ENCODE results near the gene ZNG1B. TPM values are rescaled to one million over a fixed set of nuclear protein-coding genes. Genes with fewer than 3 reads are reported as not detected.
"Not testable (repeated sequence)": the region's sequence is repeated elsewhere in the genome, so short reads cannot be mapped to it uniquely, and the experiment has no call there.

The ZNG1B gene
- total and polyA plus RNA-seq, 2 of the 13 experiments (the other 11 are each of a cell fraction or from before 2014, with no cell fraction given), result 33.8 to 72.2 TPM

DNA sequence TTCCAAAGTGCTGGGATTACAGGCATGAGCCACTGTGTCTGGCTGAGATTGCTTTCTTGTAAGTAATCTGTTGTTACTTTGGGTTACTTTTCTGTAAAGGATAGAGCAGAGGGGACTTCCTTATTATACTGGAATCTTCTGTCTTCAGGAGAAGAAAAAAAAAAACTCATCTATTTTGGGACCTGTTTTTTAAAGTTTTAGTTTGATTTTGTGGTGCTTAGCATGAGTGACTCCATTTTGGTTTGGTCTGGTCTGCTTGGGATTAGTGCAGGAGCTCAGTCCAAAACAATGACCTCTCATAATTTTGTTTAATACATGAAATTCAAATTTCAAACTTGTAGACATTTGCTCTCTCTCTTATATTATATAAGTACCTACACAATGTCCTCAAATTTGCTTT is 4.0 kb upstream of the ZNG1B start:
- intact Hi-C loops (cut with micrococcal nuclease; ENCODE audit: unreplicated experiment); H4K20me1 ChIP-seq (ENCODE audit: insufficient read depth, low read length); BruUV-seq (replicated peaks); ATAC-seq; H3K79me2 ChIP-seq (ENCODE audit: insufficient read depth, low read length); H3K27me3 ChIP-seq (ENCODE audit: control insufficient read depth in 1 of 2, insufficient read depth in 2 of 2, low read length in 2 of 2); POLR2A ChIA-PET; H3K27ac ChIP-seq (ENCODE audit: extremely low read length, insufficient read depth, low read length); H3K36me3 ChIP-seq (replicated peaks in 1 of 2; ENCODE audit: control insufficient read depth in 1 of 2, insufficient read depth in 2 of 2, low read length in 2 of 2); FAIRE-seq; H3K4me1 ChIP-seq (ENCODE audit: insufficient read depth, low read length); H3K9ac ChIP-seq (ENCODE audit: insufficient read depth, low read depth, low read length); DNase-seq (ENCODE audit: low spot score); CTCF ChIA-PET (ENCODE audit: low intra/inter-chr PET ratio, low total read pairs); in situ Hi-C loops (cut with HindIII; ENCODE audit: extremely low pct_ligation_motif_present, low pct_unique_long_range_greater_than_20kb); H2AFZ ChIP-seq (ENCODE audit: low read length); H3K9me3 ChIP-seq (ENCODE audit: low read length); H3K4me2 ChIP-seq (ENCODE audit: low read depth, low read length); H3K4me3 ChIP-seq (replicated peaks in 1 of 3; ENCODE audit: insufficient read depth in 1 of 3, low read depth in 2 of 3, low read length in 3 of 3): not testable (repeated sequence)

DNA sequence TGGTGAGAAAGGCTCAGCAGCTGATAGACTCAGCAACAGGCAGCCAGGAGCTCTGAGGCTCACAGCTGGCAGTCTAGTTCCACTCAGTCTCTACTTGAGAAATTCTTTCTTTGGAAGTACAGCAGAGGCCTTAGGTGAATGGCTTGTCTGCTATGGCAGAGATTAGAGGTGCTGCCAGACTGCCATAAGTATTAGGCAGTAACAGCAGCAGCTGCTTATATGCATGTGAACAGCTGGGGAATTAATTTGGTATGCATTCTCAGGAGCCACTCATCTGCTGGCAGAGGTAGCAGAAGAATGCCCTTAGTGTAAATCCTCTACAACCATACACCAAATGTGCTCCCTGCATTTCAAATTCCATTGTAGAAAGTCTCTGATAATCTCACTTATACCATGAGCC is 28.3 kb downstream of the ZNG1B start:
- H3K9ac ChIP-seq (ENCODE audit: insufficient read depth, low read depth, low read length); H3K4me2 ChIP-seq (ENCODE audit: low read depth, low read length); H3K27ac ChIP-seq (ENCODE audit: extremely low read length, insufficient read depth, low read length); FAIRE-seq; H3K27me3 ChIP-seq (ENCODE audit: control insufficient read depth in 1 of 2, insufficient read depth in 2 of 2, low read length in 2 of 2); H2AFZ ChIP-seq (ENCODE audit: low read length); ATAC-seq; H3K4me1 ChIP-seq (ENCODE audit: insufficient read depth, low read length); POLR2A ChIA-PET; intact Hi-C loops (cut with micrococcal nuclease; ENCODE audit: unreplicated experiment); H3K4me3 ChIP-seq (replicated peaks in 1 of 3; ENCODE audit: insufficient read depth in 1 of 3, low read depth in 2 of 3, low read length in 3 of 3); DNase-seq (ENCODE audit: low spot score); H4K20me1 ChIP-seq (ENCODE audit: insufficient read depth, low read length); H3K79me2 ChIP-seq (ENCODE audit: insufficient read depth, low read length); in situ Hi-C loops (cut with HindIII; ENCODE audit: extremely low pct_ligation_motif_present, low pct_unique_long_range_greater_than_20kb); CTCF ChIA-PET (ENCODE audit: low intra/inter-chr PET ratio, low total read pairs); H3K9me3 ChIP-seq (ENCODE audit: low read length); H3K36me3 ChIP-seq (replicated peaks in 1 of 2; ENCODE audit: control insufficient read depth in 1 of 2, insufficient read depth in 2 of 2, low read length in 2 of 2); BruUV-seq (replicated peaks): not testable (repeated sequence)

- H3K4me3 ChIP-seq (replicated peaks in 1 of 3; ENCODE audit: insufficient read depth in 1 of 3, low read depth in 2 of 3, low read length in 3 of 3); FAIRE-seq; H4K20me1 ChIP-seq (ENCODE audit: insufficient read depth, low read length); H3K27ac ChIP-seq (ENCODE audit: extremely low read length, insufficient read depth, low read length); H3K4me2 ChIP-seq (ENCODE audit: low read depth, low read length); H3K9ac ChIP-seq (ENCODE audit: insufficient read depth, low read depth, low read length); in situ Hi-C loops (cut with HindIII; ENCODE audit: extremely low pct_ligation_motif_present, low pct_unique_long_range_greater_than_20kb); H3K27me3 ChIP-seq (ENCODE audit: control insufficient read depth in 1 of 2, insufficient read depth in 2 of 2, low read length in 2 of 2); BruUV-seq (replicated peaks); H3K9me3 ChIP-seq (ENCODE audit: low read length); H2AFZ ChIP-seq (ENCODE audit: low read length); DNase-seq (ENCODE audit: low spot score); CTCF ChIA-PET (ENCODE audit: low intra/inter-chr PET ratio, low total read pairs); ATAC-seq; intact Hi-C loops (cut with micrococcal nuclease; ENCODE audit: unreplicated experiment); H3K79me2 ChIP-seq (ENCODE audit: insufficient read depth, low read length); POLR2A ChIA-PET; H3K4me1 ChIP-seq (ENCODE audit: insufficient read depth, low read length); H3K36me3 ChIP-seq (replicated peaks in 1 of 2; ENCODE audit: control insufficient read depth in 1 of 2, insufficient read depth in 2 of 2, low read length in 2 of 2); TF ChIP-seq FOXA1 (IDR thresholded peaks at IDR 0.05): not testable (repeated sequence)
- TF ChIP-seq ZBTB33 (CRISPR knock-in tag; IDR thresholded peaks at IDR 0.05) (peak; percentile 64; the same call in 1 of the 2 replicates), FOXA1 (CRISPR knock-in tag; IDR thresholded peaks at IDR 0.05) (0 out of 2 replicates have a peak, but pooled peaks have one; percentile 14)
- TF ChIP-seq, protein P1, sequence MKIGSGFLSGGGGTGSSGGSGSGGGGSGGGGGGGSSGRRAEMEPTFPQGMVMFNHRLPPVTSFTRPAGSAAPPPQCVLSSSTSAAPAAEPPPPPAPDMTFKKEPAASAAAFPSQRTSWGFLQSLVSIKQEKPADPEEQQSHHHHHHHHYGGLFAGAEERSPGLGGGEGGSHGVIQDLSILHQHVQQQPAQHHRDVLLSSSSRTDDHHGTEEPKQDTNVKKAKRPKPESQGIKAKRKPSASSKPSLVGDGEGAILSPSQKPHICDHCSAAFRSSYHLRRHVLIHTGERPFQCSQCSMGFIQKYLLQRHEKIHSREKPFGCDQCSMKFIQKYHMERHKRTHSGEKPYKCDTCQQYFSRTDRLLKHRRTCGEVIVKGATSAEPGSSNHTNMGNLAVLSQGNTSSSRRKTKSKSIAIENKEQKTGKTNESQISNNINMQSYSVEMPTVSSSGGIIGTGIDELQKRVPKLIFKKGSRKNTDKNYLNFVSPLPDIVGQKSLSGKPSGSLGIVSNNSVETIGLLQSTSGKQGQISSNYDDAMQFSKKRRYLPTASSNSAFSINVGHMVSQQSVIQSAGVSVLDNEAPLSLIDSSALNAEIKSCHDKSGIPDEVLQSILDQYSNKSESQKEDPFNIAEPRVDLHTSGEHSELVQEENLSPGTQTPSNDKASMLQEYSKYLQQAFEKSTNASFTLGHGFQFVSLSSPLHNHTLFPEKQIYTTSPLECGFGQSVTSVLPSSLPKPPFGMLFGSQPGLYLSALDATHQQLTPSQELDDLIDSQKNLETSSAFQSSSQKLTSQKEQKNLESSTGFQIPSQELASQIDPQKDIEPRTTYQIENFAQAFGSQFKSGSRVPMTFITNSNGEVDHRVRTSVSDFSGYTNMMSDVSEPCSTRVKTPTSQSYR (CRISPR knock-in tag; IDR thresholded peaks at IDR 0.05; ENCODE audit: borderline replicate concordance), result peak; percentile 44; the same call in 1 of the 2 replicates
- whole genome bisulfite sequencing (ENCODE audit: low lambda C conversion rate), result 94% methylated on average over 24 of the region's 24 CpGs
These were observed 39.3 kb downstream of the ZNG1B start for GRCh38 chr2:113476688-113477368.
